ENCODE data around the gene VEGFC.
A peak's percentile ranks its signal among the peaks of the same experiment; 100 is the strongest.

VEGFC gene

DNA sequence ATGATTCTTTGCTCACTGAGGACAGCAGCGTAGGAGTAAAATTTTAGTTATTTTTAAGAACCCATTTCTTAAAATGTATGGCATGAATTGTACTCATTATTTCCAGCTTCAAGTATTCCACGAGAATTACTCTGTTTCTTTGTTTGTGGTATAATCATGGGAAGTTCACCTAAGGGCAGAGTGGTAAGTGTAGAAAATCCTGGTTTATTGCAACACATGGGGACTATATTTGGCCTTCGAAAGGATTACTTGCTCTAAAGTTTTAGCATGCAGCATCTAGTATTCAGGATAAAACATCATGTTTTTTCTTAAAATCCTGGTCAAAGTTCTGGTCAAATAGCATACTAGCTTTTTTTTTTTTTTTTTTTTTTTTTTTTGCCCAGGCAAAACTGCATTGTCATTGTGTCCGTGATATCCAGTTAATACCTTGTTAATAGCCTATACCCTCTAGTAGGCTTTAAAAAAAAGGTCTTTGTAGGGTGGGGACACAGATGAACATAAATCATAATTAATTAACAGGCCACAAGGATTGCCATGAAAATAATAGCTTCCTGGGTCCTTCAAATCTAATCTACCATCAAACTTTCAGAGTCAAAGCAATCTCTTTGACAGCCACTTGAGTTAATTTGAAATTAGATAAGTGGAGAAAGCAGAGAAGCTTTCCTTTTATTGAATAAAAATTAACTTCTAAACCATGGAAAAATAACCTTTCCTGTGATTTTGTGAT is 44.6 kb upstream of the VEGFC start:
- in situ Hi-C loops (cut with HindIII; ENCODE audit: low sequenced_read_pairs), result no loop called here

DNA sequence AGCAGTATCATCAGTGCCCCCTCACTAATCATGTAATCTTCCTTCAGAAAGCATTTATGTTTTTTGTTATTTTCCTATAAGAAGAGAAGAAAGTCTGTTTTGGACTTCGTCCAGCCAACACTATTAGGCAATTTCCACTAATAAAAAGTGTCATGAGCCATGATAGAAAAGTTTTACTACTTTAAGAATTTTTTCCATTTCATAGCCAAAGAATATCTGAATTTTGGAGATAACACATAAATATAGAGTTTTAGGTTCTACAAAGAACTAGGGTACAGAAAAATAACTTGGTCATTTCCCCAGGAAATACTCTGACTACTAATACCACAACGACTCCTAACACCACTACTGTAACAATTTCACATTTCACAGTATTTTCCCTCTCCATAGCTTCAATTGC is 41.8 kb upstream of the VEGFC start:
- no peak for DNase-seq (ENCODE audit: low read depth)
- in situ Hi-C loops (cut with HindIII; ENCODE audit: low sequenced_read_pairs), result no loop called here
- no peak overlapping the region for H3K4me3 ChIP-seq (ENCODE audit: low read depth, low read length)
- TF ChIP-seq, protein P1, sequence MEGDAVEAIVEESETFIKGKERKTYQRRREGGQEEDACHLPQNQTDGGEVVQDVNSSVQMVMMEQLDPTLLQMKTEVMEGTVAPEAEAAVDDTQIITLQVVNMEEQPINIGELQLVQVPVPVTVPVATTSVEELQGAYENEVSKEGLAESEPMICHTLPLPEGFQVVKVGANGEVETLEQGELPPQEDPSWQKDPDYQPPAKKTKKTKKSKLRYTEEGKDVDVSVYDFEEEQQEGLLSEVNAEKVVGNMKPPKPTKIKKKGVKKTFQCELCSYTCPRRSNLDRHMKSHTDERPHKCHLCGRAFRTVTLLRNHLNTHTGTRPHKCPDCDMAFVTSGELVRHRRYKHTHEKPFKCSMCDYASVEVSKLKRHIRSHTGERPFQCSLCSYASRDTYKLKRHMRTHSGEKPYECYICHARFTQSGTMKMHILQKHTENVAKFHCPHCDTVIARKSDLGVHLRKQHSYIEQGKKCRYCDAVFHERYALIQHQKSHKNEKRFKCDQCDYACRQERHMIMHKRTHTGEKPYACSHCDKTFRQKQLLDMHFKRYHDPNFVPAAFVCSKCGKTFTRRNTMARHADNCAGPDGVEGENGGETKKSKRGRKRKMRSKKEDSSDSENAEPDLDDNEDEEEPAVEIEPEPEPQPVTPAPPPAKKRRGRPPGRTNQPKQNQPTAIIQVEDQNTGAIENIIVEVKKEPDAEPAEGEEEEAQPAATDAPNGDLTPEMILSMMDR (IDR thresholded peaks at IDR 0.05; ENCODE audit: low read depth, low read length, missing control alignments), result no peak

More for the DNA sequence above, 44.6 kb upstream of the VEGFC start:
- DNase-seq (ENCODE audit: low read depth), result no peak
- H3K4me3 ChIP-seq (ENCODE audit: low read depth, low read length), result no peak overlapping the region
- TF ChIP-seq, protein P1 (IDR thresholded peaks at IDR 0.05; ENCODE audit: low read depth, low read length, missing control alignments), result no peak

DNA sequence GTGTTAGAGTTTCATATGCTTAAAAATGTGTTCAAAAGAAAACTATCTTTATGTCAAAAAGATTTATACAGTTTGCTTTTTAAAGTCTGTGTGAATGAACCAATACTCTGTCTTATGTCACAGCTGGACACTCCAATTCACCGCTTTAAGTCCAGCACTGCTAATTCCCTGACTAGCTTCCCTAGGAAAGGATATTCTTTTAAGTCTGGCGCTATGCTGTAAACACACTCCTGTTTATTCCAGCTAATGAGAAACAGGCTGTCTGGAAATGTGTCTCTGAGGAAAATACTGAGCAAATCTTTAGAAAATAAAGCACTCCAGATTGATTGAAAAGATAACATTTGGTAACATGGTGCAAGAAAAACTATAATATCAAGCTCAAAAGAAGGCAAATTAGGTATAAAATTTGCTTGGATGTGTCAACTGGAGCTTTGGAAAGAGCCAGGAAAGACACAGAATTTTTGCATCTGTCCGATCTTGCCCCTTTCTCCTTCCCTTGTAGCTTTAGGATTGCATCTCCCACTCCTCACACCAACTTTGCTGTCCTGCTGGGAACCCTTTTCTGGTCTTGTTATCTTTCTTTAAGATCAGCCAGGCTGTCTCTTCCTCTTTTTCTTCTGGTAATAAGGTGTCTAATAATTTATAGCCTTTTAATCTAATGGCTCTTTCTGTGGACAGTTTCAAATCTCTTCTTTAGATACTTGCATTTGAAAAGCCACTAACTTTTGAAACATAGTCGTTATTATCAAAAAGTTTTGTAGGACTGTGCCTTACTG is 40.9 kb upstream of the VEGFC start:
- no peak for DNase-seq (ENCODE audit: low read depth)
- in situ Hi-C loops (cut with HindIII; ENCODE audit: low sequenced_read_pairs), result no loop called here
- TF ChIP-seq, protein P1 (IDR thresholded peaks at IDR 0.05; ENCODE audit: low read depth, low read length, missing control alignments), result no peak
- no peak overlapping the region for H3K4me3 ChIP-seq (ENCODE audit: low read depth, low read length)

DNA sequence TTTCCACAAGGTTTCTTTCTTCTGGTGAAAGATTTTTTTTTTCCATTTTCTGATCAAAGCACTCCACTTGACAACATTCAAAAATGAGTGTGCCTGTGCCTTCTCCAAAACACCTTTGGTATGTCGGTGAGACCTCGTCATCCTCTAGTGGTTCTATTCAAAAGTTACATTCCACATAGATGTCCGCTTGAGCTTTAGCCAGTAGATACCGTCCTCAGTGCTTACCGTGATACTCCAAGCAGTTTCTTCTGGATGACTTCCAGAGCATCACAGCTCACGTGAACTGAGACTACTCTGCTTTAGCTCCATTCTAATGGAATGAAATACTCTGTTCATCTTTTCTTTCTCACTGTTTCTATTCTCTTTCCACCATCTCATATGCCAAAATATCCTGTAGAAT is 38.2 kb upstream of the VEGFC start:
- in situ Hi-C loops (cut with HindIII; ENCODE audit: low sequenced_read_pairs), result no loop called here
- H3K4me3 ChIP-seq (ENCODE audit: low read depth, low read length), result no peak overlapping the region
- TF ChIP-seq, protein P1 (IDR thresholded peaks at IDR 0.05; ENCODE audit: low read depth, low read length, missing control alignments), result no peak
- DNase-seq (ENCODE audit: low read depth), result peak; percentile 22

DNA sequence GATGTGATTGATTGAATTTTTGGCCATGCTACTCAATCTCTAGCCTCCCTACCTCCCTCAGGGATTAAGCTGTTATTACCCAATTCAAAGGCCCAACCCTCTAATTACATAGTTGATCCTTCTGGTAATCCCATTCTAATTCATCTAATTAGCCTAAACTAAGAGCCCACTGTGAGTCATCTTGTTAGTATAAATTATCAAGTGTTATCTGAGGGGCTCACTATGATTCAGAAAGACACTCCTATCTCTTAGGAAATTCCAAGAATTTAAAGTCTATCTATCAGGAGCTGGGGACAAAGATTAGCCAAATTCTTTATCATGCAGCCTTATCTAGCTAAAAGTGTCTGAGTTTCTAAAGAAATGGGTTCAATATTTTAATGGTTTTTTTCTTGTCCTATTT is 32.9 kb upstream of the VEGFC start:
- no peak for DNase-seq (ENCODE audit: low read depth)
- no peak overlapping the region for H3K4me3 ChIP-seq (ENCODE audit: low read depth, low read length)
- in situ Hi-C loops (cut with HindIII; ENCODE audit: low sequenced_read_pairs), result no loop called here
- TF ChIP-seq, protein P1 (IDR thresholded peaks at IDR 0.05; ENCODE audit: low read depth, low read length, missing control alignments), result no peak

DNA sequence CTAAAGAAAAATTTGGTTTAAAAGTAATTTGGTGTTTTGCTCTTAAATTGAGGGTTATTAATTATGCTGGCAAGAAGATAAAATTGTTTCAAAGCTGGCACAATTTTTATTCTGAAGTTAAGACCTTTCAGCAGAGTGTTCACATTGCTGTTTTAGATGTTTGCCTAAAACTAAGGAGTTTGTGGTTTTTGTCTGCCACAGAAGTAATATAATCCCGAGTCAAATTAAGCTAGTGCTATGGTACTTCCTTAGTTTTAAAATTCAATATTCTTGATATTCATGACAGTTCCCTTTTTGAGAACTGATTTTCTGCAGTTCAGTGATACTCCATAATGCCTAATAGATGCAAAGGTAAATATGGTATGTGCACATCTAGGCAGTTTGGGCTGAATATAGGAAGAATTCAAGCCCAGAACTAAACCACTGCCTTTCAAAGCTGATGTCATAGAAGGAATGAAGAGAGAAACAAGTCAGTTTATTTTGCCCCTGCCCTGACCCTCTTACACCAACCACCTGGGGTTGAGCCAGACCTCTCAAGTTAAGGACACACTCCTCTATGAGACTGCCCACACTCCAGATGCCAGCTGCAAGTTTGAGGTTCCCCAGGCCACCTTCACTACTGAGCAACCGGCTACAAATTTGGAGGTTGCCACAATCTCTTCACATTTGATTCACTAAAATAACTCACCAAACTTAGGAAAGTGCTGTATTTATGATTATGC is 32.1 kb upstream of the VEGFC start:
- DNase-seq (ENCODE audit: low read depth), result no peak
- in situ Hi-C loops (cut with HindIII; ENCODE audit: low sequenced_read_pairs), result no loop called here
- H3K4me3 ChIP-seq (ENCODE audit: low read depth, low read length), result no peak overlapping the region
- TF ChIP-seq, protein P1 (IDR thresholded peaks at IDR 0.05; ENCODE audit: low read depth, low read length, missing control alignments), result no peak

Data from astrocyte of the cerebellum (primary cell).